HG03354 (cell line): ENCODE measurements around the gene CMTM7.

Source experiments
- ATAC-seq: cut with Tn5 transposase; IDR thresholded peaks from one replicate; pipeline ENCODE4 v1.9.1; 2021; ENCODE audit warnings: mild to moderate bottlenecking; ENCODE audit not compliant: unreplicated experiment, poor library complexity, severe bottlenecking

Gene CMTM7

DNA sequence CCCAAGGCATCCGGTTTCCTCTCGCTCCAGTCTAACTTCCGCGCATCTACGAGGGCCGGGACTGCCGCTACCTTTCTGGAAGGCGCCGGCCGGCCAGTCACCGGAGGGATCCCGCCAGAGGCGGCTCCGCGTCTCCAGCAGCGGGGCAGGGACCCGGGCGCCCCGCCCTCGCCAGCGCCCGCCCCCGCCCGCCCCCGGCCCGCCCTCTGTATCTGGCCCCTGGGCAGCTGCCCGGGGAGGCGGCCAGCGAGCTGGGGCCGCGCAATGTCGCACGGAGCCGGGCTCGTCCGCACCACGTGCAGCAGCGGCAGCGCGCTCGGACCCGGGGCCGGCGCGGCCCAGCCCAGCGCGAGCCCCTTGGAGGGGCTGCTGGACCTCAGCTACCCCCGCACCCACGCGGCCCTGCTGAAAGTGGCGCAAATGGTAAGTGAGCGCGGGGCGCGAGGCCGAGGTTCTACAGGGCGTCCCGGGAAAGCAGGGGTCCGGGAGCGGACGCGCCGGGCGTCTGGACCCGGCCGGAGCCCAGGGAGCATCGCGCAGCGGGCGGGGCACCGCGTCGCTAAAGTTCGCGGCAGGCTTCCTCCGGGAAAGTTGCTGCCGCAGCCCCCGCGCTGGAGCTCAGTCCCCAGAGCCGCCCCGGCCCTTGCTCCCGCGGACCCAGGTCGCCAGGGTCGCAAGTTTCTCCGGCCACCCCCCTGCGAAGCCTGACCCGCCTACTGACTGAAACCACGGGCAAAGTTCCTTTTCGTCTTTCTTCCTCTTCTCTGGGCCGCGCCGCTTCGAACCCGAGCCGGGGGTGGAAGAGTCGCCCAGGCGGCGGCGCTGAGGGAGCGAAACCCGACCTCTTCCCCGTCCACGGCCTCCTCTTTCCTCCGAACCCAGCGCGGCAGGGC, at the start of gene CMTM7:
CMTM7 (plus strand) TSS at position 211 of the 893 bp plus-strand sequence; CDS start at position 265, 54 bp downstream.
- peak; percentile 33 for ATAC-seq

DNA sequence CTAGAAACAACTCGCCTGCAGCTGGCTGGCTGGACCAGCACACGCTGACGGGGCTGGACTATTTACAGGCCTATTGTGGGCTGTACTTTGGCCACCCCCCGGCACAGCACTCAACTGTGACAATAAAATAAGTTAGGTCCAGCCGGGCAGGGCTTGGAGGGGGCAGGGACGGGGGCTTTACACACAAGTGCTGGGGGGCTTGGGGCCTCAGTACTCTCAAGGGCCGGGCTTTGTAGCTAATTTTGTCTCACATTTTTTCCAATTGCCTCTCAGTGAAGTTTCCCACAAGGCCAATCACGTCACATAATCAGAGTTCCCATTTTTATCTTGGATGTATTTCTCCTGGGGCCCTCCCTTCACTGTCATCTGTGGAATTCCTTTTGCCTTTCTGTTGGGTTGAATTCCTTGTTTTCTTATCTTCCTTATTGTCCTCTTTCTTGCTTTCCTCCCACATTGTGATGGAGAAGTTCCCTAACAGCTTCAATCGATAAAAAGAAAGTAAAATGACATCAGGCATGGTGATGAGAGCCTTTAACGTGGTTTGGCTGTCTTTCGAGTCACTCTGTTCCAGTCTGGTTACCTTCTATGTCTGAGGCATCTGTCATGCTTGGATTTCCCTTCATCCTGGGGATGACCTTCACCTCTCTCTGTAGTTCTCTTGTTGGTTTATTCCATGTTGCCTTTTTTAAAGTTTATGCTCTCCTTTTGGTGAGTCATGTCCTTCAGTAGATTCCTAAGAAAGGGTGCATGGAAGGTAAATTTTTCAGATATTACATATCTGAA, 44.1 kb upstream of the CMTM7 start:
- ATAC-seq, result no peak

GRCh38 chr3:32349184-32349583, 42.5 kb upstream of the CMTM7 start:
- ATAC-seq, result no peak

GRCh38 chr3:32352563-32352962, 39.1 kb upstream of the CMTM7 start:
- no peak for ATAC-seq

DNA sequence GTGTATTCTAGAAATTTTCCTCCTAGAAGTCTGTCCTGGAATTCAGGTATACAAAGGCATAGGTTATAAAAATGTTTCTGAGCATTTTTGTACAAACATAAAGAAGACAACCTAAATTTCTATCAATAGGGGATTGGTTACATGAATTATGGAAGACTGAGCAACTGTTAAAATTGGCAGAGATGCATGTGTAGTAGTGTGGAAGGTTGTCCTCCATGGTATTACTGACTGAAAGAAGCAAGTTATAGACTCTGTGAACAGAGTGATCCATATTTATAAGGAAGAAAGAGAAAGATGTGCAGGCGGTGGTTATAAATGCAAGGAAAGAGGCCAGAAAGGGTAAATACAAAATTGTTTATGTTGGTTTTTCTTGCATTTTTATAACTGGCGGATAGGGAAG, 38.3 kb upstream of the CMTM7 start:
- no peak for ATAC-seq

- no peak for ATAC-seq
Observed at GRCh38 chr3:32354362-32354778, 37.3 kb upstream of the CMTM7 start.

GRCh38 chr3:32355751-32356291, 35.8 kb upstream of the CMTM7 start:
- ATAC-seq, result no peak

- ATAC-seq, result no peak
Observed at GRCh38 chr3:32359766-32360492, 31.7 kb upstream of the CMTM7 start.

- no peak for ATAC-seq
Observed at GRCh38 chr3:32360493-32360827, 31.2 kb upstream of the CMTM7 start.

- ATAC-seq, result no peak
Observed at GRCh38 chr3:32366638-32367397, 24.8 kb upstream of the CMTM7 start.

- ATAC-seq, result no peak
Observed at GRCh38 chr3:32367442-32367841, 24.2 kb upstream of the CMTM7 start.

DNA sequence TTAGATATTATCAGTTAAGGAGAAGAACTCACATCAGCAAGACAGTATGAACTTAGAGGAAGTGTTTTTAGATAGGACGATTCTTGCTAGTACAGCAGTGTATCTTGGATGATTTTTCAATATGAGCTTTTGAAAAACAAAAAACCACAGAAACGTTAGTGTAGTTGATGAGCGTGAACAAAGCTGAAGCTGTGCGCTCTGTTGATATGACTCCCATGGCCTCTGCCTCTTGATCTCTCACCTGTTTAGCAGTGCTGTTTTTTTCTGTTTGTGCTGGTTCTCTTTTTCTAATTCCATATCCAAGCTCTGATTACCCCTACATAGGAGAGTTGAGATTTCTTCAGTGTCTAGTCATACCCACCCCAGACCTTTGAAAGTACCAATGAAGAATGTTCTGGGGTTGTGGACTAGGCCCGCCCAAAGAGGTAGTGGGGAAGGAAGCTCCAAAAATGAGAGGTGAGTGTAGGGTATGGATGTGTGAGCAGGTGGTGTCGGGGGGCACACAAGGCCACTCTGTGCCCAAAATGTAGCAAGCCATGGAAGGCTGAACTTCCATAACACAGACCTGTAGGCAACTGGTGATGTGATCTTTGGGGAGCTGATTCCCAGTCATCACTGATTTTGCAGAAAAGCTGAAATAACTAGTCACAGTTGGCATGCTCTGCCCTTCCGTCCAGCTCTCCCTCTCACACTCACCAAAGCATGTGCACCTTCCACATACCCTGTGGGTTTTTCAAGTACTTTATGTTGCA, 20.0 kb upstream of the CMTM7 start:
- ATAC-seq, result no peak

GRCh38 chr3:32372213-32372490, 19.5 kb upstream of the CMTM7 start:
- no peak for ATAC-seq

DNA sequence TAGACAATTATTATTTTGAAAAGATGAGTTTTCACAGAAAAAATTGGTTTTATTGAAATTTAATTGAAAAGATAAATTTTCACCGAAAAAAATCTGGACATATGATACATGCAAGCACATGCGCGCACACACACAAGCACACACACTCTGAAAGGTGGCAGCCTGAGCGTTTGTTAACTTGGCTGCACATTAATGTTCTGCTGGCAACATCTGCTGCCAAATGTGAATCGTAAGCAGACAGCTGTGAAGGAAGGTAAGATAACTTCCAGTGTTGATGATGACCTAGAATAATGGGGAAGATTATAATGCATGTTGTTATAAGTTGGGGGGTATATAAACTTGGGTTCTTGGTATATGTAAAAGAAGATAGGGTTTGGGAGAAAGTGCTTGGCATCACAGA, 18.4 kb upstream of the CMTM7 start:
- ATAC-seq, result no peak

DNA sequence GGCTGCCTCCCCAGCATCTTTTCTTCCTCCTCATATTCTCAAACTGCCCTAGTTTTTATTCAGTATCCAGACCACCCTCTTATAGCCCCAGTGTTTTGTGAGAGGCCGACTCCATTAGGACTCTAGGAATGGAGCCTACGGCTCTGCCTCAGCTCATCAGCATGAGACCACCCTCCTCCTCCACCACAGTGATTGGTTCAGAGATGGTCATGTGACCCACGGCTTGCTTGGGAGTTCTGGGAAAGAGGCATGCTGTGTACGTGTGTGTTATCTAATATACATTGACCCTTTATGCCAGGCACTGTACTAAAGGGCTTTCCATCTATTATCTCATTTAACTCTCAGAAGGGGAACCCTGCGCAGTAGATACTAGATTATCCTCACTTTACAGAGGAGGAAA, 17.8 kb upstream of the CMTM7 start:
- no peak for ATAC-seq

DNA sequence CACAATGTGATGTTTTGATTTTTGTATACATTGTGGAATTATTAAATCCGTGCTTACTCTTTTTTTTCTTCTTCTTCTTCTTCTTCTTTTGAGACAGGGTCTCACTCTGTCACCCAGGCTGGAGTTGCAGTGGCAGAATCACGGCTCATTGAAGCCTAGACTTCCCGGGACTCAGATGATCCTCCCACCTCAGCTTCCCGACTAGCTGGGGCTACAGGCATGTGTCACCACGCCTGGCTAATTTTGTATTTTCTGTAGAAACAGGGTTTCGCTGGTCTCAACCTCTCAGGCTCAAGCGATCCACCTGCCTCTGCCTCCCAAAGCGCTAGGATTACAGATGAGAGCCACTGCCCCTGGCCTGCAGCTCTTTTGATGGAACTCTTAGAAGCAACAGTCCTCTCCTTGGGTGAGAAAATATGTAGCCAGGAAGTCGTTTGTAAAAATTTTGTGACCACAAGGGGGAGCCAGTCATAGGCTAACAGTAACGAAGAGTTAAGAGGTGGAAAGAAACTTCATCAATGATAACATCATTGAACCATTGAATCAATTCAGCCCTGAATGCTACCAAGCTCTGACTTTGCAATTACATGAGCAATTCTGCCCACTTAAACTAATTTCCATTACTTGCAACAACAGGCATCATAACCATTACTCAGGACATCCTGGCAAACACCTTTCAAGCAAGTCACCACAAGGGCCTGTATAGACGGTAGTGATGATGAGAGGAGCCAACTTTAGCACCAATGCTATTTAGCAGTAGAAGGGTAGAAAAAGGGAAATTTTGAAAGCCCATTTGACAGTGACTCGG, 16.7 kb upstream of the CMTM7 start:
- ATAC-seq, result peak; percentile 77

- ATAC-seq, result no peak
Observed at GRCh38 chr3:32375596-32375930, 16.1 kb upstream of the CMTM7 start.

DNA sequence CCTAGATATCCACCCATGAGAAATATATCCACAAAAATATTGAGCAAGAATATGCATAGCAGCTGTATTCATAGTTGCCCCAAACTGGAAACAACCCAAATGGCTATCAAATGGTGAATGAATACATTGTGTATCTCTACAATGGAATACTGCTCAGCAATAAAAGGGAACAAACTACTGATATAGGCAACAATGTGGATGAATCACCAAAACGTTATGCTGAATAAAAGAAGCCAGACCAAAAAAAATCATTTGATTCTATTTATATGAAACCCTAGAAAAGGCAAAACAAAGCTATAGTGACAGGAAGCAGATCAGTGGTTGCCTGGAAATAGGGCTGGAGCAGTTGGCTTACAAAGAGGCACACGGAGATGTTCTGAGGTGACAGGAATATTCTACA, 15.5 kb upstream of the CMTM7 start:
- ATAC-seq, result no peak
